HG03139 (cell line): ENCODE measurements around the gene SETD1A.
A peak's percentile ranks its signal among the peaks of the same experiment; 100 is the strongest.
"Not testable (repeated sequence)": the region's sequence is repeated elsewhere in the genome, so short reads cannot be mapped to it uniquely, and the experiment has no call there.

Experiments
- ATAC-seq: cut with Tn5 transposase; IDR thresholded peaks from one replicate; pipeline ENCODE4 v1.9.1; 2021; ENCODE audit not compliant: unreplicated experiment

The SETD1A gene

GRCh38 chr16:30928390-30928789 lies 29.2 kb upstream of the SETD1A start:
- no peak for ATAC-seq

GRCh38 chr16:30929167-30929566 lies 28.4 kb upstream of the SETD1A start:
- no peak for ATAC-seq

- no peak for ATAC-seq
Observed at GRCh38 chr16:30930160-30930571, 27.4 kb upstream of the SETD1A start.

GRCh38 chr16:30931068-30931650 lies 26.4 kb upstream of the SETD1A start:
- no peak for ATAC-seq

GRCh38 chr16:30934827-30935557 lies 22.6 kb upstream of the SETD1A start:
- no peak for ATAC-seq

DNA sequence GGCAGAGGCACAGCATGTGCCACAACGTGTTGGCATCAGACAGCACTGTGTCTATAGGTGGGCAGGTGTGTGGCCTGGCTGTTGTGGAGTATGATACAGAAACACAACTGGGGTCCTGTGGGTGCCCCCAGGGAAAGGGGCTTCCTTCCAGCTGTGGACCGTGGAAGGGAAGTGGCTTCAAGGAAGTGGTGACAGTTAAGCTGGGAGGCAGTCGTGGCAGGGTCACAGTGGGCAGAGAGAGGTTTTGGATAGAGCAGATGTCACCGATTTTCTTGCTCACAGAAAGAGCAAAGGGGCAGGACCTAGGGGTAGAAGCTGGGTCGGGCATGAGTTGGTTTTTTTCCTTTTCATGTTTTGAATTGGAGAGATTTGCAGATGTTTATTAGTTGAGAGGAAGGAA lies 19.9 kb upstream of the SETD1A start:
- no peak for ATAC-seq

DNA sequence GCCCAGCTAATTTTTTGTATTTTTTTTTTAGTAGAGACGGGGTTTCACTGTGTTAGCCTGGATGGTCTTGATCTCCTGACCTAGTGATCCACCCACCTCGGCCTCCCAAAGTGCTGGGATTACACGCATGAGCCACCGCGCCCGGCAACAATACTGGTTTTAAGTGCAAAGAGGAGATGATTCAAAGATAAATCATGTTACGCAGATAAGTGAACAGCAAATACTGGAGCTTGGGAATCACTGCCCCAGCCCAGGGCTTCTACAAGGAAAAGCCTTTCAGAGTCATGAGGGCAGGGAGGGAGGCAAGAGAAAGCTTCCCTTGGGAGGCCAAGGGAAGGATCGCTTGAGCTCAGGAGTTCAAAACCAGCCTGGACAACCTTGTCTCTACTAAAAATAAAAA lies 18.0 kb upstream of the SETD1A start:
- ATAC-seq: not testable (repeated sequence)

DNA sequence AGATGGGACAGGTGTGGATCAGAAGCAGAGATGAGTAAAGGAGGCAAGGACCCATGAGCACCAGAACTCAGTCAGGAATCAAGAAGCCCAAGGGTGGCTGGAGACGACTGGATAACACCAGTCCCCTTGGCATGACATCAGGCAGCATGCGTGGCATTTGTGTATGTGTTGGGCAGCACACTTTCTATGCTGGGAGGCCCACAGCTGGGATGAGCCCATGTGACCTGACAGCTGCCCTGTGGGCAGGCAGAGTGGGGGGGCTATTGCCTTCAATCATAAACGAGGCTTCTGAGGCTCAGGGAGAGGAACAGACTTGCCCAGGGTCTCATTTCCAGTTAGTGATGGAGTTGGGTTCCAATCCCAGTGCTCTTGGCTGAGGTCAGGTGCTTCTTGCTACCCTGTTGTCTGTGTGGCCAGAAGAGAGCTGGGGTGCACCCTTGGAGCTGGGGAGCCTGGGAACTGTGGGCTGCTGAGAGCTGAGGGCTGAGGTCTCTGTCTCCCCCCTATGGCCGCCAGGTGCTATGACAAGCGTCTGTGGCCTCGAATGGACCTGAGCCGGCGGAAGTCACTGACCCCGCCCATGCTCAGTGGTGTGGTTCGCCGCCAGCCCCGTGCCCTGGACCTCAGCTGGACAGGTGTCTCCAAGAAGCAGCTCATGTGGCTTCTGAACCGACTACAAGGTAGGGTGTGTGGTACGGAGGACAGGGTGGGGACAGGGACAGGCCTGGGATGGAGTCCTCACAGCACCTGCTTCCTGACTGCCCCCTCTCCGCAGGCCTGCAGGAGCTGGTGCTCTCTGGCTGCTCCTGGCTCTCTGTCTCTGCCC lies 15.7 kb upstream of the SETD1A start:
- peak; percentile 72 for ATAC-seq

- ATAC-seq: no peak
Observed at GRCh38 chr16:30942426-30942806, 15.1 kb upstream of the SETD1A start.

DNA sequence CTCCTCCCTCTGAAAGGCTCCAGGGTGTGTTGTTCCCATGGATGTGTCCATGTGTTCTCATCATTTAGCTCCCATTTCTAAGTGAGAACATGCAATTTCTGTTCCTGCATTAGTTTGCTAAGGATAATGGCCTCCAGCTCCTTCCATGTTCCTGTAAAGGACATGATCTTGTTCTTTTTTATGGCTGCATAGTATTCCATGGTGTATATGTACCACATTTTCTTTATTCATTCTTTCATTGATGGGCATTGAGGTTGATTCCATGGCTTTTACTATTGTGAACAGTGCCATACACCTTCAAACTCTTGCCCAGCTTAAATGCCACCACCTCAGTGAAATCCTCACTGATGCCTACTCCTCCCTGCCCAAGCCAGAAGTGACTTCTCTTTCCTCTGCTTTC lies 13.2 kb upstream of the SETD1A start:
- ATAC-seq: no peak

DNA sequence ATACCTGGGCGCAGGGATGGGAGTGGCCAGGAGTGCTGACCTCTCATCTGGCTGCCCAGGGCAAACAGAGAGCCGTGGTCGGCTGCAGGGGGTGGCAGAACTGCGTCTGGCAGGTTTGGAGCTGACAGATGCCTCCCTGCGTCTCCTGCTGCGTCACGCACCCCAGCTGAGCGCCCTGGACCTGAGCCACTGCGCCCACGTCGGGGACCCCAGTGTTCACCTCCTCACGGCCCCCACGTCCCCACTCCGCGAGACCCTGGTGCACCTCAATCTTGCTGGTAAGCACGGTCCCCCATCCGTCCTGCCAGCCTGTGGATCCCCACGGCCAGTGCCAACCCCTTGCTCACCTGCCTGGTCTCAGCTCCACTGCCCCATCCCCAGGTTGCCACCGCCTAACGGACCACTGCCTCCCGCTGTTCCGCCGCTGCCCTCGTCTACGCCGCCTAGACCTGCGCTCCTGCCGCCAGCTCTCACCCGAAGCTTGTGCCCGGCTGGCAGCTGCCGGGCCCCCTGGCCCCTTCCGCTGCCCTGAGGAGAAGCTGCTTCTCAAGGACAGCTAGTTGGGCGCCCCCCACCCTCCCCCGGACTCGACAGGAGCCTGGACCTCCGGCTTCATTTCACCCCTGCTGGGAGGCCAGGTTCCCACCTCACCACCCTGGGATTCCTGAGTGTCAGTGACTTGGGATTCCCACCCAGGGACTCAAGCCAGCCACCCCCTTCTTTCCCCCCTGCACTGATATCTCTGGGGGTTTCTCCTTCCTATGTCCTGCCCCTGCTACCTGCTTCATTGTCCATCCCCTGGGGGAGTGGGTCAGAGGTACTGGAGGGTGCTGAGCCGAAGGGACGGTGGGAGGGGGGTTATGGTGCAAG lies 10.6 kb upstream of the SETD1A start:
- ATAC-seq: no peak

DNA sequence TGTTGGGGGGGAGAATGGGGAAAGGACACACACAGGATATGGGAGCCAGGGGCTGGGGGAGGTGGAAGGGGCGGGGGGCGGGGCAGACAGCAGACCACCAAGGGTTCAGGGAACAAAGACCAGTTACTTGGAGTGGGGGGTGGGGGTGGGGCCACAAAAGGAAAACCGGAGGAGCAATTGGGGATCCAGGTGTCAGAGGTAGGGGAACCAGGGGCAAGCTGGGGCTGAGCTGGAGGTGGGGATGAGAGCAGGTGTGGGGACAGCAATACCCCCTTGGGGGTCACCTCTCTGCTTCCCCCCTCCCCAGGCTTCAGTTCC lies 10.1 kb upstream of the SETD1A start:
- ATAC-seq: no peak

DNA sequence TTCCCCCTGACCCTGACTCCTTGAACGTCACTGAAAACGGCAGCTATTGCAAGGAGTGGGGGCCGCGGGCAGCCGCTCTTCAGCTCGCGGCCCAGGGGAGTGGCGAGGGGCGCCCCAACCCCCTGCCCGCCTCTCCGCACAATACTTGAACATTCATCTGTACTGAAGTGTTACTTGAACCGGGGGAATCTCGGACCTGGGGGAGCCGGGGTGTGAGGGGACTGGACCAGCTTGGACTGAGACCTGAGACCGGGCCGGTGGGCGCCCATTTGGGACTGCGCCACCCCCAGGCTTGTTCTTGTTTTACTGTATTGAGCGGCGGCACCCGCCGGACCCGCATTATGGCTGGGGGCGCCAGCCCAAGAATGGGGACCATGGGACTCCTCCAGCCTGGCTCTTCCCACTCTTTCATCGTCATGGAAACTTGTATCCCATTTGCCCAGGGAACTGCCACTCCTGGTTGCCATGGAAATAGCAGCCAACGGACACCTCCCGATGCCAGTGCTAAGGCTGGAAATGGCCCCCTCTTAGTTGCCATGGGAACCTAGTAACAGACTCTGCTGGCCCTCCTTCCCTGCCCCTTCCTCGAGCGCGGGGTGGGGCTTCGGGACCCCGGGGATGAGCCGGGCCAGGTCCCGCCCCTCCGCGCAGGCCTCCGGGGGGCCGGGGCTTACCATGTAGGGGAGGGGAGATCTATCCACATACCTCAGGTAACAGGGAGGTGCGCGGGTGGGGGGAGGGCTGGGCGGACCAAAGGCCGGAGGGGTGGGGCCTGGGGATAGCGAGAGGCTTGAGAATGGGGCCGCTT lies 9.5 kb upstream of the SETD1A start:
- ATAC-seq: no peak

DNA sequence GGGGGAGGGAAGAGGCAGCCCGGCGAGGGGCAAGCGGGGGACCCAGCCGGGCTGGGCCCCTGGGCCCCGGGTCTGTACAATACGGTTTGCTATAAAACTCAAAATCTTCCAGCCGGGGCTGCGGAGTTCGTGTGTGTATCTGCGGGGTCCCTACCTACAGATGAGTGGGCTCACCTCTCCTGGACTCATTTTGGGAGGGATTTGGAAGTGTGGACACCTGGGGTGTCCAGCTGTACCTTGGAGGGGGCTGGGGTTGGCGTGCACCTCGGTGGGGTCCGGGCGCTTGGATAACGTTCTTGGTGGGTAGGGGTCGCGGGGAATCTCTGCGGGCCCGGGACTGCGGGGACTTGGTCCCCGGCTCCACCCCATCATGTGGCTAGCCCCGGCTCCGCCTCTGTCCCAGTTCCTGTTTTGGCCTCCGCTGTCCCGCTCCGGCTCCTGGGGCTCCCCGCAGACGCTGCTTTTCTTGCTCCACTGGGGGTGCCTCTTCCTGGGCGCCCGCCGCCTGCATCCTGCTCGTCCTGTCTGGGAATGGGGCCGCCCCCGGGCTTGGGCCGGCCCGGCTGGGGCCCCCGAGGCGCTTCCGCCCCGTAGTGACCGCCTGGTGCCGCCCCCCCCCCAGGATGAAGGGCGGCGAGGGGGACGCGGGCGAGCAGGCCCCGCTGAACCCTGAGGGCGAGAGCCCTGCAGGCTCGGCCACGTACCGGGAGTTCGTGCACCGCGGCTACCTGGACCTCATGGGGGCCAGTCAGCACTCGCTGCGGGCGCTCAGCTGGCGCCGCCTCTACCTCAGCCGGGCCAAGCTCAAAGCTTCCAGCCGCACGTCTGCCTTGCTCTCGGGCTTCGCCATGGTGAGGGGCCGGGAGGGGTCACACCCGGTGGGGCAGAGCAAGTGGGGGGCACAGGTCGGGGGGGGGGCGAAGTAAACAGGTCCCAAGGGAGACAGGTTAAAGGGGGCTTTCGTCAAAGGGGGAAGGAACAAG lies 8.6 kb upstream of the SETD1A start, which contains the start of gene ORAI3:
Gene ORAI3 (plus strand): TSS at position 402 of the 983 bp plus-strand sequence. CDS start 222 bp downstream, at position 624.
- ATAC-seq: peak; percentile 46

- ATAC-seq: no peak
Observed at GRCh38 chr16:30949650-30950515, 7.7 kb upstream of the SETD1A start.

- ATAC-seq: no peak
Observed at GRCh38 chr16:30950516-30951065, 7.0 kb upstream of the SETD1A start.

GRCh38 chr16:30951193-30951592 lies 6.4 kb upstream of the SETD1A start:
- ATAC-seq: no peak

GRCh38 chr16:30951750-30952149 lies 5.8 kb upstream of the SETD1A start:
- no peak for ATAC-seq
